HEK293 (cell line): ENCODE measurements around the gene CARNS1.

Experiments
- CTCF ChIA-PET: fragments of 350-600 bp; formaldehyde crosslinking; extraction: SDS; loops from one replicate; lab custom pipeline; 2021; ENCODE audit warnings: antibody characterized with exemption; lab: Yijun Ruan, JAX
- POLR2A ChIA-PET: fragments of 300-600 bp; formaldehyde crosslinking; extraction: SDS; loops from one replicate; lab custom pipeline; 2020; ENCODE audit warnings: antibody characterized with exemption, inconsistent platforms; lab: Yijun Ruan, JAX
- H3K27ac ChIP-seq: fragments of 200-500 bp; sonication (Bioruptor generic); 2 replicates; pipeline ENCODE4 v1.5.1; 2014; ENCODE audit warnings: low read depth, low read length, control low read depth, inconsistent platforms; ENCODE audit errors: extremely low read depth
- H3K36me3 ChIP-seq, 2 experiments: fragments of 200-500 bp in 1 of 2; sonication (Bioruptor generic) in 1 of 2; 1 replicate in 1 of 2; 2 replicates in 1 of 2; pipeline ENCODE4 v1.5.1; 2014 to 2017; ENCODE audit warnings: inconsistent platforms in 2 of 2, low read length in 2 of 2; ENCODE audit not compliant: control insufficient read depth in 2 of 2, insufficient read depth in 1 of 2
- H3K4me1 ChIP-seq: fragments of 200-500 bp; sonication (Bioruptor generic); 2 replicates; pipeline ENCODE4 v1.5.1; 2014; ENCODE audit warnings: mild to moderate bottlenecking, low read length, inconsistent platforms; ENCODE audit not compliant: control insufficient read depth, insufficient read depth
- H3K4me3 ChIP-seq: 2 replicates; pipeline ENCODE4 v1.5.1; 2011; ENCODE audit warnings: low read depth, mild to moderate bottlenecking, control low read depth, low read length, moderate library complexity
- H3K9me3 ChIP-seq: fragments of 200-500 bp; sonication (Bioruptor generic); 2 replicates; pipeline ENCODE4 v1.5.1; 2014; ENCODE audit warnings: low read depth, low read length, inconsistent platforms; ENCODE audit not compliant: control insufficient read depth, insufficient read depth
- GFI1B ChIP-seq: fragments of 450-650 bp; formaldehyde crosslinking; IDR thresholded peaks from 2 replicates; pipeline ENCODE4 v1.5.1; 2016; ENCODE audit warnings: missing biosample characterization, missing genetic modification characterization
- GLI2 ChIP-seq: fragments of 450-650 bp; formaldehyde crosslinking; IDR thresholded peaks from 2 replicates; pipeline ENCODE4; 2017; ENCODE audit warnings: missing biosample characterization, missing genetic modification characterization, low read depth, borderline replicate concordance
- GLIS1 ChIP-seq: fragments of 450-650 bp; formaldehyde crosslinking; IDR thresholded peaks from 2 replicates; pipeline ENCODE4 v1.5.1; 2016; ENCODE audit warnings: missing biosample characterization, missing genetic modification characterization
- GLIS2 ChIP-seq: fragments of 450-650 bp; formaldehyde crosslinking; IDR thresholded peaks from 2 replicates; pipeline ENCODE4 v1.5.1; 2016; ENCODE audit warnings: missing biosample characterization, missing genetic modification characterization
- HOXC10 ChIP-seq: sonication (generic); formaldehyde crosslinking; IDR thresholded peaks from 2 replicates; pipeline ENCODE4 v1.8.1; 2023; ENCODE audit warnings: mild to moderate bottlenecking, missing genetic modification reagents
- KLF1 ChIP-seq: fragments of 450-650 bp; formaldehyde crosslinking; IDR thresholded peaks from 2 replicates; pipeline ENCODE4 v1.5.1; 2016; ENCODE audit warnings: missing biosample characterization, missing genetic modification characterization
- KLF16 ChIP-seq: fragments of 450-650 bp; formaldehyde crosslinking; IDR thresholded peaks from 2 replicates; pipeline ENCODE4 v1.5.1; 2017; ENCODE audit warnings: missing biosample characterization, missing genetic modification characterization
- KLF17 ChIP-seq: fragments of 450-650 bp; formaldehyde crosslinking; IDR thresholded peaks from 2 replicates; pipeline ENCODE4 v1.5.1; 2016; ENCODE audit warnings: missing biosample characterization, missing genetic modification characterization
- OVOL3 ChIP-seq: fragments of 450-650 bp; formaldehyde crosslinking; IDR thresholded peaks from 2 replicates; pipeline ENCODE4 v1.5.1; 2016; ENCODE audit warnings: missing biosample characterization, missing genetic modification characterization
- PATZ1 ChIP-seq: fragments of 450-650 bp; formaldehyde crosslinking; IDR thresholded peaks from 2 replicates; pipeline ENCODE4 v1.5.1; 2016; ENCODE audit warnings: missing biosample characterization, missing genetic modification characterization
- ZBTB7A ChIP-seq: fragments of 450-650 bp; formaldehyde crosslinking; IDR thresholded peaks from 2 replicates; pipeline ENCODE4 v1.5.1; 2016; ENCODE audit warnings: low read depth, missing biosample characterization, missing genetic modification characterization
- ZBTB8A ChIP-seq: fragments of 450-650 bp; formaldehyde crosslinking; IDR thresholded peaks from 2 replicates; pipeline ENCODE4 v1.5.1; 2016; ENCODE audit warnings: missing biosample characterization, missing genetic modification characterization
- ZFP41 ChIP-seq: fragments of 450-650 bp; formaldehyde crosslinking; IDR thresholded peaks from 2 replicates; pipeline ENCODE4 v1.5.1; 2016; ENCODE audit warnings: missing biosample characterization, missing genetic modification characterization, borderline replicate concordance
- ZNF132 ChIP-seq: fragments of 450-650 bp; formaldehyde crosslinking; IDR thresholded peaks from 2 replicates; pipeline ENCODE4 v1.5.1; 2017; ENCODE audit warnings: missing biosample characterization, missing genetic modification characterization, borderline replicate concordance
- ZNF133 ChIP-seq: fragments of 450-650 bp; formaldehyde crosslinking; IDR thresholded peaks from 2 replicates; pipeline ENCODE4 v1.5.1; 2016; ENCODE audit warnings: missing biosample characterization, missing genetic modification characterization
- ZNF157 ChIP-seq: fragments of 450-650 bp; formaldehyde crosslinking; IDR thresholded peaks from 2 replicates; pipeline ENCODE4 v1.5.1; 2016; ENCODE audit warnings: missing biosample characterization, missing genetic modification characterization
- ZNF16 ChIP-seq: fragments of 450-650 bp; formaldehyde crosslinking; IDR thresholded peaks from 2 replicates; pipeline ENCODE4 v1.5.1; 2016; ENCODE audit warnings: low read depth, missing biosample characterization, missing genetic modification characterization
- ZNF169 ChIP-seq: fragments of 450-650 bp; formaldehyde crosslinking; IDR thresholded peaks from 2 replicates; pipeline ENCODE4 v1.5.1; 2016; ENCODE audit warnings: missing biosample characterization, missing genetic modification characterization
- ZNF184 ChIP-seq: fragments of 450-650 bp; IDR thresholded peaks from 2 replicates; pipeline ENCODE4 v1.5.1; 2018; ENCODE audit warnings: missing biosample characterization, mild to moderate bottlenecking, missing genetic modification characterization
- ZNF449 ChIP-seq: fragments of 450-650 bp; formaldehyde crosslinking; IDR thresholded peaks from 2 replicates; pipeline ENCODE4 v1.5.1; 2017; ENCODE audit warnings: missing biosample characterization, mild to moderate bottlenecking, missing genetic modification characterization, moderate library complexity
- ZNF510 ChIP-seq: fragments of 450-650 bp; formaldehyde crosslinking; IDR thresholded peaks from 2 replicates; pipeline ENCODE4 v1.5.1; 2018; ENCODE audit warnings: mild to moderate bottlenecking, missing genetic modification characterization, missing biosample characterization; ENCODE audit not compliant: insufficient replicate concordance
- ZNF701 ChIP-seq: fragments of 450-650 bp; formaldehyde crosslinking; IDR thresholded peaks from 2 replicates; pipeline ENCODE4 v1.5.1; 2016; ENCODE audit warnings: missing biosample characterization, missing genetic modification characterization
- ZNF768 ChIP-seq: fragments of 450-650 bp; formaldehyde crosslinking; IDR thresholded peaks from 2 replicates; pipeline ENCODE4 v1.5.1; 2018; ENCODE audit warnings: missing biosample characterization, mild to moderate bottlenecking, missing genetic modification characterization
- ZNF791 ChIP-seq: fragments of 450-650 bp; formaldehyde crosslinking; IDR thresholded peaks from 2 replicates; pipeline ENCODE4 v1.5.1; 2016; ENCODE audit warnings: missing biosample characterization, missing genetic modification characterization
- ZNF830 ChIP-seq: fragments of 450-650 bp; IDR thresholded peaks from 2 replicates; pipeline ENCODE4 v1.5.0; 2018; ENCODE audit warnings: missing biosample characterization, missing genetic modification characterization, low read depth, mild to moderate bottlenecking, moderate library complexity
- ZSCAN5A ChIP-seq: fragments of 450-650 bp; formaldehyde crosslinking; IDR thresholded peaks from 2 replicates; pipeline ENCODE4 v1.5.1; 2016; ENCODE audit warnings: missing biosample characterization, missing genetic modification characterization

Gene CARNS1

GRCh38 chr11:67413266-67413849 is 2.1 kb upstream of the CARNS1 start:
- Histone ChIP-seq H3K27ac (no peak overlapping the region), H3K36me3 (no peaks in the 10 kb centered on the region), H3K9me3 (no peaks in the 10 kb centered on the region)
- POLR2A ChIA-PET, result interaction anchor here (0.6 to 2.4 kb wide), 4 partner anchors 12 to 797 kb away, joined by 3 to 14 read pairs (median 4); partner anchors contain the start of gene PPP1CA
- CTCF ChIA-PET, result interaction anchor here (1.2 to 1.5 kb wide), 2 partner anchors 12 kb away, joined by 7 to 11 read pairs; partner anchors contain the start of gene PPP1CA
- no peak for TF ChIP-seq OVOL3
- no peak for TF ChIP-seq GFI1B (tag by site-specific recombination)
- TF ChIP-seq ZFP41 (tag by site-specific recombination), result no peak
- no peak for TF ChIP-seq ZNF157 (tag by site-specific recombination)
- no peak for TF ChIP-seq KLF17
- TF ChIP-seq HOXC10 (CRISPR knock-in tag), result no peak
- TF ChIP-seq ZSCAN5A (tag by site-specific recombination), result no peak
- TF ChIP-seq GLI2 (tag by site-specific recombination), result no peak
- no peak for TF ChIP-seq GLIS2 (tag by site-specific recombination)
- TF ChIP-seq ZNF133 (tag by site-specific recombination), result no peak
- TF ChIP-seq, all 188 proteins: peak for 0
- Histone ChIP-seq H3K4me1 (no peaks in the 10 kb centered on the region), H3K4me3 (no peak overlapping the region)

- ChIA-PET CTCF (interaction anchor here (1.4 kb wide), 1 partner anchor 34 kb away, joined by 5 read pairs; no protein-coding TSS in a partner anchor), POLR2A (no interaction called here)
- Histone ChIP-seq H3K4me3 (no peak overlapping the region), H3K4me1 (no peaks in the 10 kb centered on the region; the same call in 1 of the 2 replicates), H3K36me3 (no peaks in the 10 kb centered on the region), H3K27ac (no peak overlapping the region), H3K9me3 (no peaks in the 10 kb centered on the region)
- TF ChIP-seq ZBTB8A (tag by site-specific recombination) (peak; percentile 33; the same call in 1 of the 2 replicates), ZNF449 (tag by site-specific recombination) (0 out of 2 replicates have a peak, but pooled peaks have one; percentile 10), ZNF16 (tag by site-specific recombination) (no peak), ZNF510 (tag by site-specific recombination) (no peak), ZNF184 (tag by site-specific recombination) (no peak), ZSCAN5A (tag by site-specific recombination) (no peak), ZNF830 (tag by site-specific recombination) (no peak), KLF16 (tag by site-specific recombination) (no peak), GLIS1 (tag by site-specific recombination) (peak; percentile 70), ZNF791 (tag by site-specific recombination) (no peak), ZNF768 (tag by site-specific recombination) (no peak), ZNF132 (no peak), KLF1 (peak; percentile 59), ZBTB7A (tag by site-specific recombination) (no peak), PATZ1 (tag by site-specific recombination) (peak; percentile 69), ZNF701 (tag by site-specific recombination) (no peak), ZNF169 (tag by site-specific recombination) (no peak)
Measured at GRCh38 chr11:67416416-67417335, 1.2 kb downstream of the CARNS1 start.
